Stimulated activated CD4-positive, alpha-beta T cell treated with anti-CD3 and anti-CD28 coated beads, TNF-alpha, amount 100 ng/mL, for 4 hours (primary cell): ENCODE data around the gene ARID3A.
"Not testable (repeated sequence)": the region's sequence is repeated elsewhere in the genome, so short reads cannot be mapped to it uniquely, and the experiment has no call there.

Experiments used
- DNase-seq, 3 experiments: peaks; one replicate each; pipeline ENCODE4 v3.0.0-alpha.2; 2020; ENCODE audit warnings: low read depth in 3 of 3

ARID3A gene, protein sequence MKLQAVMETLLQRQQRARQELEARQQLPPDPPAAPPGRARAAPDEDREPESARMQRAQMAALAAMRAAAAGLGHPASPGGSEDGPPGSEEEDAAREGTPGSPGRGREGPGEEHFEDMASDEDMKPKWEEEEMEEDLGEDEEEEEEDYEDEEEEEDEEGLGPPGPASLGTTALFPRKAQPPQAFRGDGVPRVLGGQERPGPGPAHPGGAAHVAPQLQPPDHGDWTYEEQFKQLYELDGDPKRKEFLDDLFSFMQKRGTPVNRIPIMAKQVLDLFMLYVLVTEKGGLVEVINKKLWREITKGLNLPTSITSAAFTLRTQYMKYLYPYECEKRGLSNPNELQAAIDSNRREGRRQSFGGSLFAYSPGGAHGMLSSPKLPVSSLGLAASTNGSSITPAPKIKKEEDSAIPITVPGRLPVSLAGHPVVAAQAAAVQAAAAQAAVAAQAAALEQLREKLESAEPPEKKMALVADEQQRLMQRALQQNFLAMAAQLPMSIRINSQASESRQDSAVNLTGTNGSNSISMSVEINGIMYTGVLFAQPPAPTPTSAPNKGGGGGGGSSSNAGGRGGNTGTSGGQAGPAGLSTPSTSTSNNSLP

DNA sequence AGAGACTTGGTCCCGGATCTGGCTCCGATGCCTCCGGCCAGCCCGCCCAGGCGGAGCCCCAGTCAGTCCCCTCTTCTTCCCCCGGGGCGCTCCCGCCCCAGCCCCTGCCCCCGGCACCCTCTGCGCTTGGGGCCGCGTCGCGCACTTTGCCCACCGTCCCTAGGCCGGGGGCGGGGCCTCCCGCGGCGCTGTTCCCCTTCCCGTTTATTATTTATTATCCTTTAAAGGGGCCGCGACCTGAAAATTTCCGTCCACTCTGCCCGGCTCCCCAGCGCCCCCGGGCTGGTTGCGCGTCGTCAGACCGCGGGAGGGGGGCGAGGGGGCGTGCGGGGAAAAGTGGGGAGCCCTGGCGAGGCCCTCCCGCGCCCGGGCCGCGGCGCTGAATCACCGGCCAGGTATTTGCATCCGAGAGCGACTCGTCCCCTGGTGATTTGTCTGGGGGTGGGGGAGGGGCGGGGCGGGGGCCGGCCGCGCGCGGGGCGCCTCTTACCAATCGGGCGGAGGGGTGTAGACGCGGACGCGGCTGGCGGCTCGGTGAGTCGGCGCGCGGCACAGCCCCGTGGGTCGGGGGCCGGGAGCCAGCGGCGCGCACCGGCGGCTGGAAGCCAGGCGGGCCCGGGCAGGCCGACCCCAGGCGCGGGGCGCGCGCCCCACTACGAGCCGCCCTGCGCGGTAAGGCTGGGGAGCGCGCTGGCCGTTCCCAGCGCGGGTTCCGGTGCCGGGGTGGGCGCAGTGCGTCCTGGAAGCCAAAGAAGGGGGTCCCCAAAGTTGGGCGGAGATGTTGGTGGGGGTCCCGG lies at the start of gene ARID3A:
ARID3A (plus strand) TSS at position 510 of the 797 bp plus-strand sequence. CDS start 3,494 bp downstream, outside the sequence.
- DNase-seq = peak in 2 of 3 experiments; percentile 58 to 63

DNA sequence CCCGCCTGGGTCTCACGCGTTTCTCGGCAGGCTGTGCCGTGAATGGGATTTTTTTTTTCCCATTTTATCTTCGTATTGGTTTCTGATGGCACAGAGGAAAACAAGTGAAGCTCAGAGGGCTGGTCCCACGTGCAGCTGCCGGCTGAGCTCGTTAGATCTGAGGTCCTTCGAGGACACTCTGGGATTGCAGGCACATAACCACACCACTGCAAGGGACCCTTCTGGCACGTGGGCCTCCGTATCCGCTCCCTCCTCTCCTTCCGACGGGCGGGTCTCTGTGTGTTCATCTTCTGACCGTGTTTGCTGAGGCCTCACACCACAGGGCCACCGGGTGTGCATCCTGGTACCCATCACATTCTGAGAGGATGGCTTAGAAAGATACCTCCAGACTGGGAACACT lies 49.7 kb upstream of the ARID3A start:
- DNase-seq = no peak

DNA sequence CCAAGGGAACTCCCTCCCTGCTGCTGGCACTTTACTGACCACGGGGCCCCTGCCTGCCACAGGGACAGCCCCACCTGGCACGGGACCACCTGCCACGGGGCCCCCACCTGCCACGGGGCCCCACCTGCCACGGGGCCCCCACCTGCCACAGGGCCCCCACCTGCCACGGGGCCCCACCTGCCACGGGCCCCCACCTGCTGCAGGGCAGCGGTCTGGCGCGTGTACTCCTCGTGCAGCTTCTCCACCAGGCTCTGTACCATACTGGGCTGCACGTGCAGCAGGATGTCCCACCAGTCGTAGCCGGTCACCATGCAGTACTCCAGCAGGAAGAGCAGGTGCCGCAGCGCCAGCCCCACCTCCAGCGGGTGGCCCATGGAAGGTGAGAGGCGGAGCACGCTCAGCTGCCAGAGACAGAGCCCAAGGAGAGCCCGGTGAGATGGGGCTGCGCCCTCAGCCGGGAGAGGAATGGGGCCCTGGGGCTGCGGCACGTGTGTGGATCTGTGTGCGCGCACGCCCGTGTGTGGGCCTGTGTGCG lies 49.0 kb upstream of the ARID3A start:
- no peak for DNase-seq

DNA sequence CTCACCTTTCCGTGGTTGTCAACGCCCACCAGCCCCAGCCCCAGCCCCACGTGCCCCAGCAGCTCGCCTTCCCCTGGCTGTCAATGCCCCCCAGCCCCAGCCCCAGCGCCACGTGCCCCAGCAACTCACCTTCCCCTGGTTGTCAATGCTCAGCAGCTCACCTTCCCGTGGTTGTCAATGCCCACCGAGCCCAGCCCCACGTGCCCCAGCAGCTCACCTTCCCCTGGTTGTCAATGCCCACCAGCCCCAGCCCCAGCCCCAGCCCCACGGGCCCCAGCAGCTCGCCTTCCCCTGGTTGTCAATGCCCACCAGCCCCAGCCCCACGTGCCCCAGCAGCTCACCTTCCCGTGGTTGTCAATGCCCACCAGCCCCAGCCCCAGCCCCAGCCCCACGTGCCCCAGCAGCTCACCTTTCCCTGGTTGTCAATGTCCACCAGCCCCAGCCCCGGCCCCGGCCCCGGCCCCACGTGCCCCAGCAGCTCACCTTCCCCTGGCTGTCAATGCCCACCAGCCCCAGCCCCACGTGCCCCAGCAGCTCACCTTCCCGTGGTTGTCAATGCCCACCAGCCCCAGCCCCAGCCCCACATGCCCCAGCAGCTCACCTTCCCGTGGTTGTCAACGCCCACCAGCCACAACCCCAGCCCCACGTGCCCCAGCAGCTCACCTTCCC lies 47.7 kb upstream of the ARID3A start:
- not testable (repeated sequence) for DNase-seq

DNA sequence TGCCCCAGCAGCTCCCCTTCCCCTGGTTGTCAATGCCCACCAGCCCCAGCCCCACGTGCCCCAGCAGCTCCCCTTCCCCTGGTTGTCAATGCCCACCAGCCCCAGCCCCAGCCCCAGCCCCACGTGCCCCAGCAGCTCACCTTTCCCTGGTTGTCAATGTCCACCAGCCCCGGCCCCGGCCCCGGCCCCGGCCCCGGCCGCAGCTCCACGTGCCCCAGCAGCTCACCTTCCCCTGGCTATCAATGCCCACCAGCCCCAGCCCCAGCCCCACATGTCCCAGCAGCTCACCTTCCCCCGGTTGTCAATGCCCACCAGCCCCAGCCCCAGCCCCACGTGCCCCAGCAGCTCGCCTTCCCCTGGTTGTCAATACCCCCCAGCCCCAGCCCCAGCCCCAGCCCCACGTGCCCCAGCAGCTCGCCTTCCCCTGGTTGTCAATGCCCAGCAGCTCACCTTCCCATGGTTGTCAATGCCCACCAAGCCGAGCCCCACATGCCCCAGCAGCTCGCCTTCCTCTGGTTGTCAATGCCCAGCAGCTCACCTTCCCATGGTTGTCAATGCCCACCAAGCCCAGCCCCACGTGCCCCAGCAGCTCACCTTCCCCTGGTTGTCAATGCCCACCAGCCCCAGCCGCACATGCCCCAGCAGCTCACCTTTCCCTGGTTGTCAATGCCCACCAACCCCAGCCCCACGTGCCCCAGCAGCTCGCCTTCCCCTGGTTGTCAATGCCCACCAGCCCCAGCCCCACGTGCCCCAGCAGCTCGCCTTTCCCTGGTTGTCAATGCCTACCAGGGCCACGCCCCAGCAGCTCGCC lies 46.9 kb upstream of the ARID3A start:
- not testable (repeated sequence) for DNase-seq

DNA sequence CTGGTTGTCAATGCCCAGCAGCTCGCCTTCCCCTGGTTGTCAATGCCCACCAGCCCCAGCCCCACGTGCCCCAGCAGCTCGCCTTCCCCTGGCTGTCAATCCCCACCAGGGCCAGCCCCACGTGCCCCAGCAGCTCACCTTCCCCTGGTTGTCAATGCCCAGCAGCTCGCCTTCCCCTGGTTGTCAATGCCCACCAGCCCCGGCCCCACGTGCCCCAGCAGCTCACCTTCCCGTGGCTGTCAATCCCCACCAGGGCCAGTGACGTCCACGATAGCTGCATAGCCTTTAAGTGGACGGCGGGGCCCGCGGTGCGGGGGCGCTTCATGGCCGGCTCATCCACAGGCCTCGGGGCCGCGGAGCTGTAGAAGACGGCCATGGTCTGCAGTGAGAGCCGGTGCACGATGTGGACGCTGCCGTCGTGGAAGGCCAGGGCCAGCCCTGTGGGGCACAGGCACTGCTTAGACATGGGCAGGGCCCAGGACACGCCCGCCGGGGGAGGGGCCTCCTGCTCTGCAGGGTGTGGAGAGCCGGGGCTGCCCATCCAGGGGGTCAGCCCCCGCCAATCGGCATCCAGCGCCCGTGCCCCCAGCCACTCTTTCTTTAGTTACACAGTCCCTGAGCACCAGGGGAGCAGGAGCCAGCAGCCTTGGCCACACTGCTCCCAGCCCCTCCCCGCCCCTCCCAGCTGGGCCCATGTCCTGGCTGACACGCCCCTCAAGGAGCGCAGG lies 46.0 kb upstream of the ARID3A start:
- DNase-seq = no peak

DNA sequence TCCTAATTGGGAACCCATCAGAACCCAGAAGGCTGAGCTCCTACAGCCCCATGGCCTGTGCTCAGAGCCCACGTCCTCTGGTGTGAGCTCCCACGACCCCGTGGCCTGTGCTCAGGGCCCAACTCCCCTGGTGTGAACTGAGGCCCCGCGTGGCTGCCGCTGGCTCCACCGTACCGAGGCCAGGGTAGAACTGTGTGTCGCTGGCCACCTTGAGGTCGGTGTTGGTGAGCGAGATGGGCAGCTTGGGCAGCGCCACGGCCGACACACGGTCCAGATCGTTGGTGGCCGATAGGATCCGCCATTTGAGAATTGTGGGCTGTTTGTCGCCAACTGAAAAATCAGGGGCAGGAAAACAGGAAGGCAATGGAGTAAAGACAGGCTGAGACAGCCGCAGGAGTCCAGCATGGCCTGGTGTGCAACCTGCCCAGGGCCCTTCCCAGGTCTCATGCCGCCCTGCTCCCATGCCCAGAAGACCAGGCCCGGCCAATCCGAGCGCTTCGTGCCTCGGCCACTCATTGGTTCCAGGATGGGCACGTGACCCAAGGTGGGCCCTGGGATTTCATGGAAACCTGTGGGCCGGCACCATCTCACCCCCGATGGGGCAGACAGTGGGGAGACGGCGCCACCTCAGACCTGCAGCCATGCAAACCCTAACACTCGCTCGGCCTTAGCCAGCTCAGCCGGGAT lies 44.3 kb upstream of the ARID3A start:
- no peak for DNase-seq

DNA sequence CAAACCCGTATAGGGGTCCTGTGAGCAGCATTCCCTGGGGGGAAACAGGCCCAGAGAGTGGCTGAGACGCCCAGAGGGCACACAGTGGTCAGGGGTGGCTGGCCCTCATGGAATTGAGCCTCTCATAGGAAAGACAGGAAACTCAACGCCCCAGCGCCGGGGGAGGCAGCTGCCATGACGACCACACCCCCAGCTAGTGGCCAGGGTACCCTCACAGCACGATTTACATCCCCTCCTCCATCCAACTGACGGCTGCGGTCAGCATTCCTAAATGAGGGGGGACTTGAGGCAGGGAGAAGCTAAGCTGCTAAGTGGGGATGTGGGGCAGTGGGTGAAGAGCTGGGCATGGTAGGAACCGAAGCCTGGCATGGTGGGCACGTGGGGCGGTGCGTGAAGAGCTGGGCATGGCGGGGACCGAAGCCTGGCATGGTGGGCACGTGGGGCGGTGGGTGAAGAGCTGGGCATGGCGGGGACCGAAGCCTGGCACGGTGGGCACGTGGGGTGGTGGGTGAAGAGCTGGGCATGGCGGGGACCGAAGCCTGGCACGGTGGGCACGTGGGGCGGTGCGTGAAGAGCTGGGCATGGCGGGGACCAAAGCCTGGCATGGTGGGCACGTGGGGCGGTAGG lies 42.9 kb upstream of the ARID3A start:
- DNase-seq = no peak

DNA sequence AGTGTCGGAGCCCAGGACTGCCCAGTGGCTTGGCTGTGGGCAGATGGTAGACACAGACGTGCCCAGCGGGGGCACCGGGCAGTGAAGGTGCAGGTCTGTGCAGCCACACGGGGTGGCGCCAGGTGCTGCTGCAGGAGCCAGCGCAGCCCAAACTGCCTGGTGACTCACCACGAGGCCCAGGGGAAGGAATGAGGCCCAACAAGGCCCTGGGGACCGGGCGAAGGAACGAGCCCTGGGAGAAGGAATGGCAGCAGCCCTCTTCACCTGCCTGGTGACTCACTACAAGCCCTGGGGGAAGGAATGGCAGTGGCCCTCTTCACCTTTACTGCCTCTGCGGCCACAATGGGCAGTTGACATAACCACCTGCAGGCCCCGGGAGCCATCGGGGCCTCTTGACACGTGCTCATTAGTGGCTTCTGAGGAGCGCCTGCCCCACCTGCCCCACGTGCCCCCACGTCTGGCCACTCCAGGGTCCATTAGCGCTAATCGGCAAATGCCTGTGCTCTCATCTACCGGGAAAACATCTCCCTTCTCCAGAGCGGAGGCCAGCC lies 42.1 kb upstream of the ARID3A start:
- no peak for DNase-seq

DNA sequence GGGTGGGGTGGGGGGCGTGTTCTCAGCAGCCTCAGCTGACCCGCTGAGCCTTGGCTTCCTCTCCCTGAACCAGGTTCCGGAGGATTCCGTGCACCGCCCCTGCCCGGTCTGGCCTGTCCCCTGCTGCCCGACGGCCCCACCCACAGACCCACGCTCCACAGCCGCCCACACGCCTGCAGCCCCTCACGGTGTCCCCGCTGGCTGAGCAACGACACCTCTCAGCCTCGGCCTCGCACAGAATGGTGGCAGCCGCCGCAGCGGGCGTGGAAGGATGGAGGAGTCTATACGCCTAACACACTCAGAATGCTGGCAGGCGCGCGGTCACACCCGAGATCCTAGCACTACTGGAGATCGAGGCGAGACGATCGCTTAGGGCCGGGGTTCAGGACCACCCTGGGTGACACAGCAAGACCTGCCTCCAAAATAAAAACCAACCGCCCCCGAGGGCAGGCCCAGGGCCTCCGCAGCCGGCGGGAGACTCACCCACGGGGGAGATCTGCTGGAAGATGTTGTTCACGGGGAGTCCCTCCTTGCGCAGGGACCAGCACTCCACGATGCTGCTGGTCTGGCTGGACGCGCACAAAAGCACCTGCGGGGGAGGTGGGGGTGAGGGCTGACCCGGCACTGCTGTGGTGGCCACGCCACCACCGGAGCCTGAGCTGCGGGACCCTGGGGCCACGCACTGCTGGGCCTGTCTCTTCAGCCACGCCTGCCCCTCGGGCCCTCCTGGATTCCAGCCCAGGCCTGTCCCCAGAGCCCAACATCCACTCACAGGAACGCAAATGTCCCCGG lies 41.2 kb upstream of the ARID3A start:
- DNase-seq = no peak

DNA sequence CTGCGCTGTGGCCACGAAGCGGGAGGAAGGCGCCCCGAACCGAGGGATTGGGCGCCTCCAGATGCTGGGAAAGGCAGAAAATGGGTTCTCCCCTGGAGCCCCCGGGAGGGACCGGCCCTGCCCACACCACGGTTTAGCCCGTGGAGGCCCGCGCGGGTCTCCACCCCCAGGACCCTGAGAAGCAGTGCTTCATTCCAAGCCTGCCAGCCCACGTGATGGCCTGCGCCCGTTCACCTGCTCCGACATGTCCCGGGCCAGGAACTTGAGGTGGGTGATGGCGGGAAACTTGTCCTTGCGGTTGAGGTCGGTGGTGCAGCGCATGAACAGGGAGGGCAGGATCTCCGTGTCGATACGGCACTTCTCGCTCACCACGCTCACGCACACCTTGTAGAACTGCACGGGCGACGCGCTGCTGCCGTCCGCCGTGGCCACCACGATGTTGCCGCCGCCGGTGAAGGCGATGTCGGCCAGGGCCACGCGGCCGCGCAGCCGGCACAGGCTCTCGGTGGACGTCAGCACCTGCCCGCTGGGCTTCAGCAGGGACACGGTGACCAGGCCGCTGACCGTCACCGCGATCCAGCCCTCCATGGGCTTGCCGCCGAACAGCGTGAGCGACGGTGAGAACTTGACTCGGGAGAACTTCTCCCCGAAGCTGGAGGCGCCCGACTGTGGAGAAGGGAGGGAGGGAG lies 40.2 kb upstream of the ARID3A start:
- no peak for DNase-seq

DNA sequence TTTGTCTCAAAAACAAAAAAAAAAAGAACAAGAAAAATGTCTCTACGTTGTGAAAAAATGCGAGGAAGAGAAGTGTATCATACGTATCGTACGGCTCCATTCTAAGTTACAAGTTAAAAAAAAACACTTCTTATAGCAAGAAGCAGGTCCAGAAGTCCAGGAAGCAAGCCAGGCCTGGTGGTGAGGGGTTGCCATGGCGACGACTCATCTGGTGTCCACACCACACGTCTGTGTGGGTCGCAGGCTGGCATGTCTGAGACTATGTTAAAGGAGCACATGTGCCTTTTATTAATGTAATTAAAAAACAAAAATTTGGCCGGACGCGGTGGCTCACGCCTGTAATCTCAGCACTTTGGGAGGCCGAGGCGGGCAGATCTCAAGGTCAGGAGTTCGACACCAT lies 38.8 kb upstream of the ARID3A start:
- no peak for DNase-seq

DNA sequence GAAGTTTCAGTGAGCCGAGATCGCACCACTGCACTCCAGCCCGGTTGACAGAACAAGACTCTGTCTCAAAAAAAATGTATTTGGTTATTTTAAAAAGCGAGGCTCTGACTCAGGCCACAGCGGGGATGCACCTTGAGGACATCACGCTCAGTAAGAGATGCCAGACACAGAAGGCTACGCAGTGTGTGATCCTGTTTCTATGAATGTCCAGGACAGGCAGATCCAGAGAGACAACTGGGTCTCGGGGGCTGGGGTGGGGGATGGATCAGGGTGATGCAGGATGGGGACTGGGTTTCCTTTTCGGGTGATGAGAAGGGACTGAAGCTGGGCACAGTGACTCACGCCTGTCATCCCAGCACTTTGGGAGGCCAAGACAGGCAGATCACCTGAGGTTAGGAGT lies 38.2 kb upstream of the ARID3A start:
- DNase-seq = no peak

DNA sequence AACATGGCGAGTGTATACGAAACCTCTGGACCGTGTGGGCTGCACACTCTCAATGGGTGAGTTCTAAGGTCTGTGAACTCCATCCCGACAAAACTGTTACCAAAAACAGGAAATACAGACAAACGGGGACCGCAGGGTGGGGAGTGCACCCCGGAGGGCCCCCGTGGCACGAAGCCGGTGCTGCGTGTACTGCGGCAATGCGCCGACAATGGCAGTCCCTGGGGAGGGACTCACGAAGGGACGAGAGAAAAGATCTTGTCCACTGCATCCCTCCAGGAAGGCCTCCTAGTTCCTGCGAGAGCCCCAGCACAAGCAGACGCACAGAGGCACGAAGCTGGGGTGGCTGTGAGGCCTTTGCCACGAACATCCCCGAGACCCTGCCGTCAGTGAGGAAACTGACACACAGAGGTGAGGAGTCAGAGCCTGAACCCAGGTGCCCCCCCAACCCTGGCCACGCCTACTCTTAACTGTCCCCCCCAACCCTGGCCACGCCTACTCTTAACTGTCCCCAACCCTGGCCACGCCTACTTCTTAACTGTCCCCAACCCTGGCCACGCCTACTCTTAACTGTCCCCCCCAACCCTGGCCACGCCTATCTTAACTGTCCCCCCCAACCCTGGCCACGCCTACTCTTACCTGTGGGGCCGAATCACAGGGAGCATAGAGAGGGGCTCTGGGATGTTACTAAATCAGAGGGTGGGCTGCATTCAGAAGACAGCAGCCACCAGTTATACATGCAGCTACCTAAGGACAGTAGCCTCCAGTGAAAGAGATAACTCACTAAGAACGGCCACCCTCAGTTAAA lies 37.1 kb upstream of the ARID3A start:
- no peak for DNase-seq

DNA sequence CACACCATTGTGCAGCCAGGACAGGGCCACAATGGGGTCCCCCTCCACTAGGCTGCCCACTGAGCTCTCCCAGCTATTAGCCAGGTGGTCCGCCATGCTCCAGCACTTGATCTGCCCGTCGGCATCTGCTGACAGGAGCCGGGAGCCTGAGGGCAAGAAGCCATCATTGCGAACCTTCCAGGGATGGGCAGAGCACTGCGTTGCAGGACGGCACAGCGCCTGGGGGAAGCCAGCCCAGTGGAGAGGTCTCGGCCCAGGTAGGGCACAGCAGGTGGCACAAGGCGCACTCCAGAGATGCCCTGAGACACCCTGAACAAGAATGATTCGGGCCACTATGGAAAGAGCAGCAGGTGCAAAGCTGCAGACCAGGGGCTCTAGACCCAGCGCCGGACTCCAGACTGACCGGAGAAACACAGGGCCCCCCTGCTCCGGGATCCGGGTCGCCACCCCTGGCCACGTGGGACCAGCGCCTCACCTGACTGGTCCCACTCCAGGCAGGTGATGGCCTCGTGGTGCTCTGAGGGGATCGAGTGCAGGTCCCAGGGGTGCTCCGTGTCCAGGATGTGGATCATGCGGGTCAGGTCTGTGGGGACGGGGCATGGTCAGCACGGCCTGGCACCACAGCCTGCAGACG lies 36.1 kb upstream of the ARID3A start:
- DNase-seq = no peak

DNA sequence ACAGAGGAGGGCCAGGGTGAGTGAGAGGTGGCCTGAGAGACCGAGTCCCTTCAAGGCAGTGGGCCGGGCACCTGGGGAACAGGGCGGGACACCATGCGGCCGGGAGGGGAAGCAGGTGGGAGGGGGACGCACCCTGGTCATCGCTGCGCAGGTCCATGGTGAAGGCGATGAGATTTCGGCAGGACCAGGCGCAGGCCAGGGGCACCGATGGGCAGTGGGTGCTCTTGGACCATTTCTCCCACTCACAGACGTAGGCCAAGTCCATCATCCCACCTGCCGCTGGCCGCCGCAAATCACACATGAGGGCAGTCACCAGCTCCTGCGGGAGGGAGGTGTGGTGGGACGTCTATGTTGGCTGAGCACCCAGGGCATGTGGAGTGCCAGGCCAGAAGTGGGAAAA lies 35.0 kb upstream of the ARID3A start:
- no peak for DNase-seq
